A673 (cell line): Measurements from ENCODE around the gene CACNA2D3.

Experiments used
- CTCF ChIP-seq: fragments of 300-800, 200-600 bp; sonication (generic); conservative IDR thresholded peaks from 2 replicates; pipeline ENCODE4 v1.5.1; 2017; ENCODE audit warnings: low read depth, mild to moderate bottlenecking, antibody characterized with exemption, low read length, moderate library complexity, mixed read lengths
- EZH2 ChIP-seq: fragments of 200-600 bp; sonication (generic); IDR thresholded peaks from 2 replicates; pipeline ENCODE4 v1.6.1; 2017; ENCODE audit warnings: borderline replicate concordance, low read depth, mild to moderate bottlenecking, mixed read lengths, antibody characterized with exemption, low read length; ENCODE audit not compliant: poor library complexity, severe bottlenecking

GRCh38 chr3:54197509-54197908 lies 75.2 kb downstream of the CACNA2D3 start:
- TF ChIP-seq CTCF: no peak
- TF ChIP-seq EZH2: no peak
